HG03066 (cell line): ENCODE data around the gene LRMDA.
A peak's percentile ranks its signal among the peaks of the same experiment; 100 is the strongest.

Source experiments
- ATAC-seq: cut with Tn5 transposase; IDR thresholded peaks from one replicate; pipeline ENCODE4 v1.9.1; 2021; ENCODE audit warnings: low read depth; ENCODE audit not compliant: unreplicated experiment

Gene LRMDA

DNA sequence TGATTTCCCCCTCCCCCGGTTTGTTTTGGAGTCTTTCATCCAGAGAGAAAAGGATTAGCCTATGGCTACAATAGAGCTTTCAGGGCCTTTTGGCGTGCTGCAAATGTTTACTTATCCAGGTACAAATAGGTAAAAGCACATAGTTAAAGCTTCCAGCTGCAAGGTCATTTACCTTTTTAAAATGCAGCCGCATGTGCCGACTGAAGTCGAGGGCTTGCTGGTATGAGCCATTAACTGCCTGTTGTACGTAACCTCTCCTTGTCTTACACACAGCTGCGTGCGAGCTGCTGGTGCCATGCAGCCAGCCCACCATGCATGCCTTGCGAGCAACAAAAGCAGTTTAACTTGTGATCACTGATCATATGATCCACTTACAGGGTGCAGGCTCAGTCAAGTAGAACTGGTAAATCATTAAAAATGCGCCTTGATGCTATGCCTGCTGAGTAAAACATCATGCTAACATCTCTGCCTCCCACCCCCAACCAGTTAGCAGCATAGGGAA is 866.4 kb downstream of the LRMDA start:
- no peak for ATAC-seq

DNA sequence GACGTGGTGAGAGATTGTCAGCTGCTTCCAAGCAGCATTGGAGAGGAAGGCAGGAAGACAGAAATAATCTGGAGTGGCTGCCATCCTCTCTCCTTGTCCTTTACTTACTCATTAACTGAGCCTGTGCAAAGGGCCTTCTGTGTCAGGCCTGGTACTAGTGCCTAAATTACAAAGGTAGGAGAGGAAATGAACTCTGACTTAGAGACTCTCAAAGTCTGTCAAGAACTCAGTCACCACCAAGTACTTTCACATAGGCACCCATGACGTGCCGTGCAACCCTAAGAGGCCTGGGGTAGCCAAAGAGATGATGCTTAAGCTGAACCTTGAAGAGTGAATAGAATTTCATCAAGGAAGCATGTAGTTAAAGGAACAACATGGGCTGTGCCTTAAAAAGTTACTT is 866.9 kb downstream of the LRMDA start:
- ATAC-seq: no peak

DNA sequence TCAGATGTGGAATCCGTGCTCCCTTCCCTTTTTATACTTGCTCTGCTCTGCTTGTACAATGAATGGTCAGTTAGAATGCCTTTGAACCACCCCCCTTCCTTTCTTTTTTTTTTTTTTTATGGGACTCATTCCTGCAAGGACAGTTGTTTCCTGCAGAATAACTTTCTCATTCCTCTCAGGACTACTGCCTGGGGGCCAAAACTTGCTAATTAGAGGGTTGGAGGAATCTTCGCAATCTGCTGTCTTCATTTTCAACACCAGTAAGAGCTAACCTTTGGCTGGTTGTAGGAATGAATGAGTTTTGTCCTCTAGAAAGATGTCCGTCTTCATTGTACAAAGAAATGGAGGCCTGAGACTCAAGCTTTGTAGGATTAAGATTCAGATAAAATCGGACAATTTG is 868.1 kb downstream of the LRMDA start:
- no peak for ATAC-seq

DNA sequence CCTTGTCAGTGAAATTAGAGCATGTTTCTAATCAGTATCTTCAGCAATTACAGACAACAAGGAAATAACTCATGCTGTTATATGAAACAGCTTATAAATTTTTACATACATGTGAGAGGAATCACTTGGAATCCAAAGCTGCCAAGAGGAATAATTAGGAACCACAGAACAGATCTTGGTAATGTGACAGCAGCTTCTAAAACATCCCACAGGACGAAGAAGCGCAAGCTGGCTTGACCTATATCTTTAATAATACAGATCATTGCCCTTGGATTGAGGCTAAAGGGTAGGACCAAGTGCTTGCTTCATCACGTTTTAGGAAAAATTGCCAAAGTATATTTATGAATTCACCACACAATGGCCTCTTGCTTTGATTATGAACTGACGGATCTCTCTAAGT is 869.8 kb downstream of the LRMDA start:
- ATAC-seq: no peak

DNA sequence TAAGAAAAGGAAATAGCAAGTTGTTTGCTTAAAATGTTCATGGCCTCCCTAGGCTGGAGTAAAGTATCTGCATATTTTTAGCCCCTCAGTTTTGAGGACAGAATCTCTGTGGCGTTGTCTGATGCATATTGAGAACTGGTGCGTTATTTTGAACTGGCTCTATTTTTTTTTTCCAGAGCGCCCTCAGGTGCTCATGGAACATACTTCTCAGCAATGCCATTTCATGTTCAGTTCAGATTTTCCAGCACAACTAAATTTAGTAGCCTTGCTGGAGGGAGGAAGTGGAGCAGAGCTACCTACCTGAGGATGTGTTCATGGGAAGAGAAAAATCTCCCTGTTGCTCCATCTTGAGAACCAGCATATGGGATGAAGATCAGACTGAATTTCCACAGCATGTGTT is 870.5 kb downstream of the LRMDA start:
- no peak for ATAC-seq

DNA sequence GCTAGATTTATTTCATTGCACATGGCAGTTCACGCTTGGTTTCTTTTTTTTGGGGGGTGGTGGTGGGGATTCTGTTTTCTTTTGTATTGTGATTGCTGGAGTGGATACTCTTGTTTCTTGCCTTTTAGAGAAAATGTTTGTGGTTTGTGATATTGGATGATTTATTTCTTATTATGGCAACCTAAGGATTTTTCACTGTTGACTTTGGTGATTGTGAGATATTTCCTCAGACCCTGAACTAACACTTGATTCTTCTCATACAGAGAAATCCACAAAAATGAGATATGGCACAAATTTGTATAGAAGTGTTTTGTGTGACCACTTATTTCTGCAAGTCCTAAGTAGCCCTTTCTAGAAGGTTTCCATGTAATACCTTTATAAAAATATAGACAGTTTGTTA is 871.1 kb downstream of the LRMDA start:
- ATAC-seq: no peak

DNA sequence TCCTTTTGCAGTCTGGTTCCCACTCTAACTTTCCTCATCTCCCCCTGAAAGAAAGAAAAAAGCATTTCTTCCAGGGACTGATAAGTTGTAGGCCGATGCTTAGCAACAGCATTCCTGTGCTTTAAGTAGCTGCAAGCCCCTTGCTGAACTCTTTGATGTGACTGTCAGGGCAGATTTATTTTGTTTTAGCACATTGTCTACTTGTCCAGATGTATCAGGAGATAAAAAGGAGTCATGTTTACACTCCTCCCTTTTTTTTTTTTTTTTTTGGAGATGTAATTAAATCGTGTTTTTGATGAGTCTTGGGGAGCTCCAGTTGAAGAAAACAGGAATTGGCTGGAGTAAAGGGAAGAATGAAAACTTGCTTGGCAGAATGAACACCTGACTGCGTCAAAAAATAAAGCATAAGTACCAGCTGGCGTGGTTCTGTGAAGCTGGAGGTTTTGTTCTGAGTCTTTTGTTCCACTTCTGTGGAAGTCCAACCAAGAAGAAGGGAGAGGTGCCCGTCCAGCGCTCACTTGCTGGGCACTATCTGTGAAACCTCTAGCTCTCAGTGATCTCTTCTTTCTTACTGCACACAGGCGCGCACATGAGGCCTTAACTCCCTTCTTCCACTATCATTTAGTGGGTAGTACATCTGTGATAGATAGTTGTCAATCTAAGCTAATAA is 871.7 kb downstream of the LRMDA start:
- no peak for ATAC-seq

DNA sequence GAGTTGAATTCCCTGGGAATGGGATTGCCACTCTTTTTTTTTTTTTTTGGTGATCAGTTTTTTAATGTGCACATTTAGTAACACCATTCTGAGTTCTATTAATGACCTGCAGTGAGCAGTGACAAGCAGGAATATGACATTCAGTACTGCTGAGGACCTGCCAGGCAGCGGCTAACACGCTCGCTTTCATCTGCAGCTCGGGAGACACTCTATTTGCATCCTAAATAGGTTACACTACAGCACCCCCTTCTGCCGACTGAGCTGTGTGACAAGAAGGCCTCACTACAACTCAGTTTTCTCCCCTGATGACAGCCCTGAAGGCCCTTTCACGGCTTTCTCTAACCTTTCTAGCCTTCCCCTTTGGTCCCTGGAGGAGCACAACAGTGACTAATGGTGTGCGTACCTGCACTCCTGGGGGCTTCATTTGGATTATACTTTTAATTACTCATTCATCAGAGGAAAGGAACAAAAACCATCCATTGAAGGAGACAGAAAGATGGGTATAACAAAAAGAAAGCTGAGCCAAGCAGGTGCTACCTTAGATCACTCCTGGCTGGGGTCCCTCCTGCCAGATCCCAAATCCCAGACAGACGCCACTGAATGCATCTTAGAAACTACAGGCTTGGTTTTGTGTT is 872.4 kb downstream of the LRMDA start:
- peak; percentile 79 for ATAC-seq

DNA sequence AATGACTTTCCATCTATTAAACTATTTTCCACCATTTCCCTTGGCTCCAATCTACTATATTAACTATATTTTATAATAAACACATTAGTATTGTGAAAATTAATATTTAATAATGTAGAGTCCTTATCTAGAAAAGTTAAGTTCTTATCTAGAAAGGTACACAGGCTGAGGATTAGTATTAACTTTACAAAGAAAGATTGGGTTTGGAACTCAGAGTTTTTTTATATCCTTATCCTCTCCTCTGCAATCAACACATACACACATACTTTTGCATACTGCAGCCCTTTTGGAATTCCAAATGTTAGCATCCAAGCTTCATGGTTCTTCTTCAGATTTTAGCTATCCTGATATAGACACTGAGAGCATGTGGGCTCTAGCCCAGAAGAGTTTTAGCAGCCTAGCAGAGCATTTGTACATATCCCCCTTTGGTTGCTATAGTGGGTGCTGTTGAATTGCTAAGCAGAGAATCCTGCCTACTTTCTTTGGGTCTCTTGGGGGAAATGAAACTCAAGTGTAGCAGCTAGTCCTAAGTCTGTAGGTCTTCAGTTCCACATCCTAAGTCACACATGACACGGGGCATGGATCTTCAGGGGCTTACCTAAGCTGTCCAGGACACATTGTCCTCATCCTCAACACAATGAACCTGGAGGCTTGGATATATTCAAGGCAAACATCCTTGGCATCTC is 874.6 kb downstream of the LRMDA start:
- no peak for ATAC-seq

DNA sequence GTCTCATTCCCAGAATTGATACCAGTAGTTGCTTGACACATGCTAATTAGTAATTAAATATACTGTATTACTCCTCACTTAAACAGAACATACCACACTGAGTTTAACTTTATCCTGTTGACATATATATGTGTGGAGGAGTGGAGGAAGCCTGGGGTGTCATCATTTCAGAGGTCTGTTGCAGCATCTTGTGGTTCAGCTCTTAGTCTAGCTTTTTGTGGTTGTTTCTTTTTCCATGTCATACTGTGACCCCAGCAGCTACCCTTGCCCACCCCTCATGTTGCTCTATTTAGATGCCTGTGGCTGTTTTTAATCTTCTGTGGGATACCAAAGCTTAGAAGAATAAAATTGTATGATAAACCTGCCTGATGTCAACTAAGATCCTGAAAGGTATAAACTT is 875.4 kb downstream of the LRMDA start:
- ATAC-seq: no peak

DNA sequence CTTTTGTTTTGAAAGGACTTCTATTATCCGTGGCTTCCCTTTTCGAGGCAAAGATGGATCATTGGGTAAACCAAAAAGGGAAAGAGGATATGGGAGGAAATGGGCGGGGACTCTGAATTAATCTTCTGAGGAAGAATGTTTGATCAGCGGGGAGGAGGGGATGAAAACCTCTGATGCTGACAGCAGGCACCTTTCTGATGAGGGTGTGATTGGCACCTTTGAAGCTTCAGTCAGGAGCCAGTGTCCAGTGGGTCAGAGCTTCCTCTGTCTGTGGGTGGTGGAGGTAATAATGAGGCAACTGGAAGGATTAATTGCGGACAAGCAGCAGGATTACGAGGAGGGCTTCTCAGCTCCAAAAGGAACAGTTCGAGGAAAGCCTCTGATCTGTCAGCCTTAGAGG is 877.6 kb downstream of the LRMDA start:
- ATAC-seq: no peak

DNA sequence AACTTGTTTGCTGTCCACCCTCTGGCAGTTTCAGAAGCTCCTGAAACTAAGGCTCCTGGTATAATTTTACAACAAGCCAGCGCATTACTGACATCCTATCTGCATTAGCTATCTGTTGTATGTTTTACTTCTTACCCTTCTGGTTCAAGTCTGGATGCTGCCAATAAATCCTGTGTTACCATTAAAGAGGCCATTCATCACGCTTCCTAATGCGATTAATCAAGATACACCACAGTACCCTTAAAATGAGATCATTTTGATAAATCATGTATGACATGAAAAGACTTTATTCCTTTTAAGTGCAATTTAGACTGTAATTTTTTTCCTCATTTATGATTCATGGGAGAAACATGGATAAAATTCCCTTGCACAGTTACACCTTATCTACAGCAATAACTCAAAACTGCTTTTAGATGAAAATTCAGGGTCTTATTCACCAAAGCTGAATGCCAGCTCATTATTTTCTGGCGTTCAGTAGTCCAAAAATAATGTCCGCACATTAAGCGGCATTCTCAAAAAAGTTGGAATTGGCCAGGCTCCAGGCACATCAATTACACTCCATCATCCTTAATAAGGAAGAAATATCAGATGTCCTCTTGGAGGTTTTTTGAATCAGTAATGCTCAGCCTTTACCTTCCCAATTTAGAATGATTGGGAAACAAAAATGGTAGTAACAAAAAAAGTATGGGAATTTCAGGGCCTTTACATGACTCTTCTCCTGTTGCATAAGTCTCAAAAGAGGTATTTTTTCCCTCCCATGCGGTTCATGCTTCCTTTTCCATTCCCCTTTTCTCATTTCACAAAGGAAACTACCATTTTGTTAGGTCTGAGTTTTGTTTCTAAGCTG is 878.5 kb downstream of the LRMDA start:
- ATAC-seq: no peak

DNA sequence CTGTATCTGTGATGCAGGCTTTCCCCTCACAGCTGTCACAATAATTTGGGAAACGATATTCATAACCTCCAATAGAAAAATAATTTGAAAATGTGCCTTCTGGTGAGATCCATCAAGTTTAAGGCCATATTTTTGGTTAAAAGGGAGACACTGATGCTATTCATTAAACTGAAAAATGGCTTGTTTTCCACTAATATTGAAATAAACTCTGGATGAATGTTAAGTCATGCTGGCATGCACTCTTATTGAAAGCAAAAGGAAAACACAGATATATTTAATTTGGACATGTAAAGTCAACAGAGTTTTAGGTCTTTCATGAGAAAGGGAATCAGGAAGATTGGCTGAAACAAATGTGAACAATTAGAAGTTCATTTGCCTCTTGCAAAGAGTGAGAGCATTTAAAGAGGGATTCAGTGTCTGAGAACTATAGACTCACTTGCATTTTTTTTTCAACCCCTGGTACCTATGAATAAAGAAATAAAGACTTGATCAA is 879.2 kb downstream of the LRMDA start:
- ATAC-seq: no peak

DNA sequence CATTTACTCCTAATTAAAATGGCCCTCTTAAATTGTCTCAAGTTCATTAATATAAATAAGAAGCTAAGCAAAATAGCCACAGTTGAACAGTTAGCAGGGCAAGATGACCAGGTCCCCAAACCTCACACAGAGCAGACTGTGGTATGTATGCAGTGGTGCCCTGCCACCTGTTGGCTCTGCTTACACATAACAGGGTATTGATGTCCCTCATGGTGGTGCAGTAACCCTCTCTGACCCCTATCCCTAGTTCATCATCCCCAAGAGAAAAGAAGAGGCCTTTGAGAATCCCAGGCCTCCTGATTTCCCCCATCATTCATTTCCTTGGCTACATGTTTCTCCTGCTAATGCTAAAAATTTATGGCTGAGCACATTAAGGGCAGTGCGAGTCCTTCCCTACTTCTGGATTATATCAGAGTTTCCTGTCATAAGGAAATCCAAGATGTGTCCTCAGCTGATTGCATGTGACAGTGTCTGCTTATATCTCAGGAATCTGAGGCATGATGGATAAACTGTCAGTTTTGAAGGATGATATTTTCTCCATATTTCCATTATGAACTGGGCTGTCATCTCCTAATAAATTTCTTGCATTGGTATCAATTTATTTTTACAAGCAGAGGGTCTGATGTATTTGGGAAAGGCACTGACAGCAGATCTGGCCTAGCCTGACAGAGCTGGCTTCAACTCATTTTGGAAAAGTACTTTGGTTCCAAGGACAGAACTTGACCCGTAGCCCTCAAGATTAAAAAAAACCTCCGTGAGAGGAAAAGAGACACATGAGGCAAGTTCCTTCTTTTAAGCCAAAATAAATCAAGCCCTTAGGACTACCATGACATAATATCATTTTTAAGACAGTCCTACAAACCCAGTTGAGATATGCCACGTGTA is 880.6 kb downstream of the LRMDA start:
- no peak for ATAC-seq

DNA sequence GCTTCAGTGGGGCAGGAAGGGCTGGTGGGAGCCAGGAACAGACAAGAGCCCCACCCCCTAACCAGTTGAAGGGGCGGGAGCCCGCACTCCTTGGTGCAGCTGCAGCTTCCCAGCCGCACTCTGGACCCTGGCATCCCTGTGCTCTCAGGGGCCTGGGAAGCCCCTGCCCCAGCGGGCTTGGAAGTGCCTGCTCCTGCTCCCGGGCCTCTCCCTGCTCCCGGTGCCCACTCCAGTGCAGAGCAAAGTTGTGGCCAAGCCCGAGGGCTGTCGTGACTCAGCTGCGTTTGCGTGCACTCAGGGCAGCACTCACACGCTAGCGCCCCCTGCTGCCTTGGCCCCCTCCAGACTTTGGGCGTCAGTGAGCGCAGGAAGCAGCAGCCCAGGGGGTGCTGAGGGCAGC is 883.8 kb downstream of the LRMDA start:
- no peak for ATAC-seq

DNA sequence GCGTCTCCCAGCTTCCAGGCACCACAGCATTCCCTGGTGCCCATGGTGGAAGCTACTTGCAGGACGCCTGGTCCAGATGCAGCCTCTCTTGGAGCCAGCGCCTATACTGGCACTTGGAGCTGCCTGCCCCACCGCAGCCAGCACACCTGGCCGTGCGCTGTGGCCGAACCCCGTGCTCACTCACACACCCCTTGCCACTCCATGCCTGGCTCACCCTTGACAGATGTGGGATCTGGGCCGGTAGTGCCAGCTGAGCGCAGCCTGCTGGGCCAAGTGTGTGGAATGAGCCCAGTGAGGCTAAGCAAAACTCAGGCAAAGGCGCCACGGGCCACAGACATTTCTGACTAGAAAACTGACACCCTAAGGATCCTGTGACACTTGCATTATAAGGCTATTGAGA is 884.8 kb downstream of the LRMDA start:
- no peak for ATAC-seq

DNA sequence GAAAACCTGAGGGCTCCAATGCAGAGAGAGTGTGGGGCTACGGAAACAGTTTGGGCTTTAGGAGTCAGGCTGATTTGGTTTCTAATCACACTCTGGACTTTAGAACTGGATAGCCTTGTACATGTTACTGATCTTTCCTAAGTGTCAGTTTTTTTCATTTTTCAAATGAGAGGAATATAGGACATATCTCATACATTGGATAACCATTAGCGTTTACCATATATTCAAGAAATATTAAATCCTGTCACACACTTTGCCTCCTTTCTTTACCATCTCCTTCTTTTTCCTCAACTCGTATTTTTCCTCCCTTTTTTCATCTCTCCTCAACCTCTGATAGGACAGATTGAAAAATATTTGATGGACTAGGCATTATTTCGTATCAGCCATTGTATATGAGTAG is 885.7 kb downstream of the LRMDA start:
- ATAC-seq: no peak

DNA sequence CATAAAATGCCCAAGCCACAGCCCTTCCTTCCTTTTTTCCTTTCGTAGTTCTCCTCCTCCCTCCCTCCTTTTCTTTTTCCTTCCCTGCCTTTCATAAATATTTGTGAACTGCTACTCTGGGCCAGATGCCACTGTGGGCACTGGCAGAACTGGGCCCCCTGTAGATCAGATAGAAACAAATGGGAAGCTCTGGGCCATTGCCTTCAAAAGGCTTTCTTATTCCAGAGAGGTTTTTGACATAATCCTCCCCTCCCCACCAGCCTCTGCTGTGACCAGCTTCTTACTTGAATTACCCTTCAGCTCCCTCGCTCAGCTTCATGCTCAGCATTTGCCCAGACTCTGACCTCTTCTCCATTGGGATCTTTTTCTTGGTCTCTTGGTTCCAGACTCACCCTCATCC is 886.8 kb downstream of the LRMDA start:
- ATAC-seq: no peak

DNA sequence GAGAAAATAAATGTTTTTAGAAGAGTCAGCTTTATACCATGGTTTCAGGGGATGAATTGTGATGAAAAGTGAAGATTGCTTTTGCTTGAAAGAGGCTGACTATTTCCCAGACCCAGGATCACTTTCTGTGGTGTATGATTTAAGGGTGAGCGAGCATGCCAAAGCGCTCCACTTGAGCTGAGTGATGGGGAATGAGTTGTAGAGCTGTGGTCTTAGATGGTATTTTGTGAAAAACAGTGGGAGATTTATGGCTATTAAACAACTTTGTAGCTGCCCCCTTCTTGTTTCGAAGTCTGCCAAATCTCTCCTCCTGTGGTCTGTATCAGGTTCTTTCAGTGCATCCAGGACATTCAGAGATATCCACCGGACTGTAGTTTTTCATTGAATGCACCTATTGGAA is 888.2 kb downstream of the LRMDA start:
- ATAC-seq: no peak

DNA sequence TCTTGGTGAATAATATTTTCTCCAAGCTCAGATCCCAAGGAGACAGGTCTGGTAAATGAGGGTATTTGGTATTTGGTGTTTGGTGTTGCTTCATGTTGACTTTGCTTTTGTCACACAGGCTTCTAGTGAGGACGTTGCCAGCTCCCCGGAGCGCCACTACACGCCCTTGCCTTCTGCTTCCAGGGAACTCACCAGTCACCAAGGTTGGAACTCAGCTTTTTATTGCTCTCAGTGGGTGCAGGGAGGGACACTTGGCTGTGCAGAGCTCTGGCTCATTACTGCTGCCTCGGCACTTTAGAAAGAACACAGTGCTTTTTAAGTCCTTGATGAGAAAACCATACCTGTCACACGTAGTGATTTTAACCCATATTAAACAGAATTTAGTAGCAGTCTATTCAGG is 892.9 kb downstream of the LRMDA start:
- no peak for ATAC-seq
